Stimulated activated CD4-positive, alpha-beta T cell treated with anti-CD3 and anti-CD28 coated beads, Interleukin-1b, Interleukin-23, amount 100 ng/mL, for 4 hours (primary cell): ENCODE results near the gene SMYD3.

Source experiments
- DNase-seq, 2 donors: peaks; one replicate each; pipeline ENCODE4 v3.0.0-alpha.2; 2020; ENCODE audit warnings: low read depth in 2 of 2

The SMYD3 gene

GRCh38 chr1:246306415-246307037 lies 200.6 kb downstream of the SMYD3 start:
- no peak for DNase-seq

GRCh38 chr1:246304484-246305259 lies 202.4 kb downstream of the SMYD3 start:
- DNase-seq = no peak

- no peak for DNase-seq
Observed at GRCh38 chr1:246302711-246303317, 204.3 kb downstream of the SMYD3 start.

GRCh38 chr1:246302251-246302625 lies 204.8 kb downstream of the SMYD3 start:
- no peak for DNase-seq

- no peak for DNase-seq
Observed at GRCh38 chr1:246301553-246302250, 205.4 kb downstream of the SMYD3 start.

DNA sequence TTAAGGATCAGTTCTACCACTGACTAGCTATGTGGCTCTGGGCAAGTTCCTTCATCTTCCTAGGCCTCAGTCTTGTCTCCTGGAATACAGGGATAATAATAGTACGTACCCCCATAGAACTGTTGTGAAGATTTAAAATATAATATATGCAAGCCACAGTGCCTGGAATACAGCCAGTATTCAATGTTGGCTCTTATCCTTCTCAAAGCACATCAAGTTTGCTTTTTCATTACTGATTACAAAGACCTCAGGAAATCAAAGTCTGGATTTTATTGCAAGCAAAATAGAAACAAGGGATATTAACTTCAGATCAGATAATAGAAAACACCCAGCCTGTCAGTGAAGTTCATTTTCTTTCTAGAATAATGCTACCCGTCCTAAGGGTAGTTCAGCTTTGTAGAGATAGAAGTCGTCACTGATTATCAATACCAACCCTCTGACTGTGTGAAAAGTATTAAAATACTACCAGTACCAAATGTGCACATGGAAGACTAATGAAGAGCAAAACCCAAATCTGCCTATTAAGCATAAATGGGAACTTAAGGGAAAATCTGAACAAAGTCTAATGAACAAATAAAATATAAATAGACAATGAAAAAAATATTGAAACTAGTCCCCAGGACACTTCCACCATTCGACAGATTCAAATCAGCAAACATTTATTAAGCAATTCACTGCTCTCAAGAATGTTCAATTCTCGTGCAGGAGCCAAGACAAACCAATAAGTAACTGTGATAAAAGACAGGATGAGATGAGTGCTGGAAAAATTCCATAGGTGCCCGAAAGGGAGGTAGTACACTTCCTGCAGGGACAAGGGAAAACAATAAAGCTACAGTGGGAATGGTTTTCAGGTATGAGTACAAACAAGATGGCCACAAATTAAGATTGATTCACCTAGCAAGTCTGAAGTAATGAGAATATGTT lies 206.2 kb downstream of the SMYD3 start:
- no peak for DNase-seq

- DNase-seq = no peak
Observed at GRCh38 chr1:246297279-246298265, 209.5 kb downstream of the SMYD3 start.

DNA sequence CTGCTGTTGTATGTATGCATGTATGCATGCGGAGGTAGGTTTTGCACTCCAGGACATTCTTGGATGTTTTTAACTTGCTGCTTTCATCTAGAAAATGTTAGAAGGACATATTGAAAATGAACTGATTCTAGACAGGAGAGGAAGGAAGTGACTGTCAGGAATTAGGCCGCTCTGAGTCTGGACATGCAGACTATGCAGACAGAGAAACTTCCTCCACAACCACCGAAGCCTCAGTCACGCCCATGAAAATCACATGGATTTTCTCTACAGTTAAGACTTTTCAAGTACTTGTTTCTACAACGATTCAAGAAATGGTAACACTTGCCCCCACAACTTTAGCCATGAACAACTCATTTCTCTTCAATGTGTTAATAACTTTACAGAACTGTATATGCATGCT lies 211.1 kb downstream of the SMYD3 start:
- DNase-seq = no peak

DNA sequence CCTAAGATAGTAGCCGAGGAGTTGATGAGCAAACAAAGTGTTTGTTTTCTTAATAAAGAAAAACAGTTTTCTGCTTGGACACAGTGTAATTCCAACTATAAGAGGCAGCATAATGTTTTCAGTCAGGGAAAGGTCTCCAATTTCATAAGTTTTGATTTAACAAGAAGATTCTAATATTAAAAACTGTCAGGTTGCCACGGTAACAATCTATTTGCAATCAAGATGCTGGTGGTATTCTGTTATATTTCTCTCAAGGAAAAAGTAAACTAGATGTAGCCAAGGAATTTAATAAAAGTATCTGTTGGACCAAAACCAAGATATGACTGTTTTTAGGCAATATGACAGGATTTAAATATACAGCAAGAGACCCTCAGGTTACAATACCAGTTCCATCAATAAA lies 211.7 kb downstream of the SMYD3 start:
- no peak for DNase-seq

DNA sequence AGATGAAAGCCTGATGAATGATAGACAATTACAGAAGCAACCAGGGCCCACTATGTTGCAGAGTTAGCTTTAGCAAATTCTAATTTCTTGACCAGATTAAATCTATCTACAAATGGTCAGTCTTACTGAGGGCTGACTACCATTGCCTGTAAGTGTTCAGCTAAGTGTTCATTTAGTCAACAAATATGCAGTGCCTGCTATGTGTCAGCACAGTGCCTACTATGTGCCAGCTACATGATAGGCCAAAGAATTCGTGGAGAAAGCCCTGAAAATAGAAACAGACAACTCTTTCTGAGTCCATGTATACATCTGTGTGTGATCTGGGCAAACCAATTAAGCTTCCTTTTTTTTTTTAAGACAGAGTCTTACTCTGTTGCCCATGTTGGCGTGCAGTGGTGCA lies 212.8 kb downstream of the SMYD3 start:
- no peak for DNase-seq

- DNase-seq = no peak
Observed at GRCh38 chr1:246293366-246294121, 213.5 kb downstream of the SMYD3 start.

DNA sequence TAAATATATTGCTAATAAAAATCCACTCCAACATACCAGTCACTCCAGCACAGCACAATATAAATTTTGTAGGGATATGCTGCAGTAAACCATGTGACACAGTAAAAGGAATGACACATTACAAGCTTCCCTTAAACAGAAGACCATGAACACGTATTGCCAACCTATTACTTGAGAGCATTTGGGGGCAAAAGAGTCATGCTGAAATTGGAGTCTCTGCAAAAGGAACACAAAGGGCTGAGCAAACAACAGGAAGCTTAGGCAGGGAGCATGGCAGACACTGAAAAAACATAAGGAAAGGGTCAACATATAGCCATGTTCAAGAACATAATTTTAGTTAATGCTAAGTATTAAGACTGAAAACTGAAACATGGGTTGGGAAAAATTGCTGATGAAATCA lies 214.5 kb downstream of the SMYD3 start:
- no peak for DNase-seq

DNA sequence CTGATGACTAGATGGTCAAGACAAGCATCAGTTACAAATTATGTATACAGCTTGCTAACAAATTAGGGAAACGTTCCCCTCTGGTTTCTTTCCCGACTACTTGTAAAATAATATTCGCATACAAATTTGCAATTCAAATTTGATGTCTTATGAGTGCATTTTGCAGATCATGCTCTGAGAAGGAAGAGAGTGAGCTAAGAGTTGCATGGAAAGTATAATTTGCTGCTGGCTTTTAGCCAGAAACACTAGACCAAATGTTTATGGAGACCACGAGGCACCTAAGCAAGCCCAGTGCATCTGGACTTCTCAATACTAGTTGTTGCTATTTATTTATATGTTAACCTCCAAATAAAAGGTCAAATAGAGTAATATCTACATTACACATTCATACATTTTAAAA lies 216.0 kb downstream of the SMYD3 start:
- DNase-seq = no peak

GRCh38 chr1:246283771-246284410 lies 223.2 kb downstream of the SMYD3 start:
- no peak for DNase-seq

DNA sequence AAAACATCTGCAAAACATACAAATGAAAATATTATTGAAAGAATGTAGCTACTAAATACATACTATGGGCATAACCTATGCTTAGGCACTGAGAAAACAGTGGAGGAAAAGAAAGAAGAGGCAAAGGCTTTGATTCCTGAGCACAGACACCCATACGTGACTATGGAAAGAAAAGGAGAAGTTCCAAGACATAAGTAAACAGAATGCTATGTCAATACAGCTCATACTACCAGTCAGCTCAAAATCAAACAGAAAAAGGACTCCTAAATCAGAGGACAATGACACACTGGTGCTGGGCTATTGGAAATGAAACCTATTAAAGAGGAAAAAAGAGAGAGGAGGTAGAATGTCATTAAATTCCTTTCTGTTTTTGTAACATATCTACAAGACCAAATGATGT lies 225.4 kb downstream of the SMYD3 start:
- DNase-seq = no peak

DNA sequence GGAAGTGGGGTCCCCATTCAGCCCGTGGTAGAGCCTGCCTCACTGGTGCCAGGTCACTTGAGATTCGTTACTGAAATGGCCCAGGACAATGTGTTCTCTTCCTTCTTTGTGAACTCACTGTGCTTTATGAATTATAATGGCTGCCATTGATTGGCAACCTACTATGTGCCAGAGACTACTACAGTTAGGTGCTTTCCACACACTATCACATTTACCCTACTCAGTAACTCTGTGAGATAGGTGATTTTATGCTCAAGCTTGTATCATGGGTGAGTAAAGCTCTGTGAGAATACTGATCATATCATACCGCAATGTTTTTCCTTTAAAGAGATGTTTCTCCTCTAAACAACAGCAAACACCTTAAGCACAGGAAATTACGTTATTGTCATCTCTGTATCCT lies 225.9 kb downstream of the SMYD3 start:
- DNase-seq = no peak

DNA sequence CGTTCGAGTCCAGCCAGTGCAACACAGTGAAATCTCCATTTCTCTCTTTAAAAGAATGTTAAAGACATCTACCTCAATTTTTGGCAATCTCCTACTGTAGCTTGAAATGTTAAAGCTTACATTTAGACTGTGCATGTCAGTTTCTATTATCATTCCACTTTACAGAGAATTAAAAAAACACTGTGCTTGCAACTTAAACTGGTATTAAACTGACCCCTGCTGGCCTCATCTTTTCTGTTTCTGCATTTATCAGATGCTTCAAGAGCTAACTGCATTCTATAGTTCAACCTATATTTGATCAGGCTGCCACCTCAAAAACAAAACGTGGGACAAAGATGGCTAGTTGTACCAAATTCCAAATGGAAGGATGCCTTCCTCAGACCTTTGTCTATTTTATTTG lies 226.5 kb downstream of the SMYD3 start:
- DNase-seq = no peak

DNA sequence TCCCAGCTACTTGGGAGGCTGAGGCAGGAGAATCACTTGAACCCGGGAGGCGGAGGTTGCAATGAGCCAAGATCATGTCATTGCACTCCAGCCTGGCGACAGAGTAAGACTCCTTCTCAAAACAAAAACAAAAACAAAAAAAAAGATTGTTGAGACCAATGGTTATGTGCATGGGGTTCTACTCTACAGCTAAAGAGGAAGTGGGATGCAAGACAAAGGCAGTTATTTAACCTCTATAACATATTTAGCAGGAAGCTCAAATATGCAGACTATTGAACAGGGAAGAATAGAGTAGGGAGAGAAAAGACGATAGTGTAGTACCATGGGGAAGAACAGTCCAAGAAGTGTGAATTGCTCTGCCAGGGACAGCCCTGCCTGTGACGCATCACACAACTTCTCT lies 227.7 kb downstream of the SMYD3 start:
- no peak for DNase-seq

- no peak for DNase-seq
Observed at GRCh38 chr1:246278371-246278770, 228.7 kb downstream of the SMYD3 start.
